ENCODE data around the gene ALPG.
"Not testable (repeated sequence)": the region's sequence is repeated elsewhere in the genome, so short reads cannot be mapped to it uniquely, and the experiment has no call there.

The ALPG gene

GRCh38 chr2:232396683-232397082, 10.0 kb upstream of the ALPG start:
- DNase-seq (ENCODE audit: low read depth in 2 of 2) = no peak

- DNase-seq (ENCODE audit: low read depth in 2 of 2) = no peak
Observed at GRCh38 chr2:232398293-232399034, 8.2 kb upstream of the ALPG start.

GRCh38 chr2:232400256-232401015, 6.2 kb upstream of the ALPG start:
- no peak for DNase-seq (ENCODE audit: low read depth in 2 of 2)

GRCh38 chr2:232402518-232402917, 4.1 kb upstream of the ALPG start:
- DNase-seq (ENCODE audit: low read depth in 2 of 2) = no peak

- no peak for DNase-seq (ENCODE audit: low read depth in 2 of 2)
Observed at GRCh38 chr2:232405943-232406510, 617 bp upstream of the ALPG start.

GRCh38 chr2:232407428-232408150, 945 bp downstream of the ALPG start:
- not testable (repeated sequence) for DNase-seq (ENCODE audit: low read depth in 2 of 2)

- DNase-seq (ENCODE audit: low read depth in 2 of 2) = not testable (repeated sequence)
Observed at GRCh38 chr2:232408269-232408668, 1.6 kb downstream of the ALPG start.

- DNase-seq (ENCODE audit: low read depth in 2 of 2) = not testable (repeated sequence)
Observed at GRCh38 chr2:232409617-232410016, 3.0 kb downstream of the ALPG start.

- DNase-seq (ENCODE audit: low read depth in 2 of 2) = no peak
Observed at GRCh38 chr2:232410238-232410900, 3.7 kb downstream of the ALPG start.

- no peak for DNase-seq (ENCODE audit: low read depth in 2 of 2)
Observed at GRCh38 chr2:232411901-232412629, 5.4 kb downstream of the ALPG start.

- DNase-seq (ENCODE audit: low read depth in 2 of 2) = no peak
Observed at GRCh38 chr2:232412986-232413385, 6.3 kb downstream of the ALPG start.

GRCh38 chr2:232415138-232415690, 8.6 kb downstream of the ALPG start:
- DNase-seq (ENCODE audit: low read depth in 2 of 2) = no peak

- no peak for DNase-seq (ENCODE audit: low read depth in 2 of 2)
Observed at GRCh38 chr2:232415736-232416520, 9.3 kb downstream of the ALPG start.

- DNase-seq (ENCODE audit: low read depth in 2 of 2) = no peak
Observed at GRCh38 chr2:232416521-232417470, 10.2 kb downstream of the ALPG start.

GRCh38 chr2:232417489-232417888, 10.8 kb downstream of the ALPG start:
- DNase-seq (ENCODE audit: low read depth in 2 of 2) = no peak

- DNase-seq (ENCODE audit: low read depth in 2 of 2) = no peak
Observed at GRCh38 chr2:232418056-232418455, 11.4 kb downstream of the ALPG start.

GRCh38 chr2:232418466-232419244, 12.0 kb downstream of the ALPG start:
- no peak for DNase-seq (ENCODE audit: low read depth in 2 of 2)

Measured in stimulated activated CD4-positive, alpha-beta T cell treated with anti-CD3 and anti-CD28 coated beads, Interleukin-15, amount 100 ng/mL, for 48 hours (primary cell).